Prostate gland (tissue), 1 donor: Measurements from ENCODE around the gene COPS7A.

Experiments used
- POLR2A ChIP-seq: fragments of 450-650 bp; IDR thresholded peaks from one replicate; pipeline ENCODE4 v1.6.1; 2016; ENCODE audit warnings: antibody characterized with exemption, mild to moderate bottlenecking
- POLR2AphosphoS5 ChIP-seq: sonication (generic); formaldehyde crosslinking; IDR thresholded peaks from one replicate; pipeline ENCODE4 v1.6.1; 2017; ENCODE audit warnings: antibody characterized with exemption

- TF ChIP-seq POLR2AphosphoS5 (peak; percentile 19), POLR2A (no peak)
Measured at GRCh38 chr12:6768437-6768914, 44.6 kb downstream of the COPS7A start.
